Heart left ventricle (tissue), 13 donors: ENCODE results near the gene SRC.

Source experiments
- CTCF ChIP-seq, 12 donors: fragments of 200-600 bp; sonication (generic) in 4 of 12; IDR thresholded peaks; one replicate each; pipeline versions ENCODE4 v1.5.0 to v1.8.0; 2018 to 2022; ENCODE audit warnings: antibody characterized with exemption in 12 of 12, mild to moderate bottlenecking in 5 of 12
- POLR2A ChIP-seq, 2 donors: fragments of 450-650 bp; IDR thresholded peaks; one replicate each; pipeline ENCODE4 v1.6.1; 2017; ENCODE audit warnings: antibody characterized with exemption in 2 of 2, mild to moderate bottlenecking in 2 of 2, moderate library complexity in 2 of 2
- donor health status: ischemic (EF 13 %, LVEDD 7.1; RV severe dilation, severe dysfunction).
- donor health status: DM: no; HTN: yes; CAD: no.
- donor health status: DM: no; HTN: no; CAD: no.
- donor health status: ischemic (EF 25% LVEDD 6.9; RV normal size, moderate dysfunction).
- donor health status: ischemic (EF 25% LVEDD 5.7; RV mildly dilated, moderate dysfunction).
- donor health status: ischemic (EF 35%, LVEDD 5.7; RV mildly dilated, moderate dysfunction).
- donor health status: nonischemic (EF 11% LVEDD 7.7; RV severe dilation, severe dysfunction).
- donor health status: DM: yes; HTN: yes; CAD: no.
- donor health status: PGD.
- donor health status: ischemic (EF 29% LVEDD 5.4; RV normal size, mild dysfunction).
- donor health status: nonischemic (EF 23%, LVEDD 6.1; RV moderate dilation, normal function).

GRCh38 chr20:37343994-37344355 lies 2.0 kb upstream of the SRC start:
- no peak for TF ChIP-seq CTCF (IDR thresholded peaks at IDR 0.05)
- no peak for TF ChIP-seq POLR2A (IDR thresholded peaks at IDR 0.05)
